Measurements from ENCODE around the gene AMY1A. TPM values are rescaled to one million over a fixed set of nuclear protein-coding genes. Genes with fewer than 3 reads are reported as not detected.
"Not testable (repeated sequence)": the region's sequence is repeated elsewhere in the genome, so short reads cannot be mapped to it uniquely, and the experiment has no call there.

Gene AMY1A
- total and polyA plus RNA-seq, 2 donors (not counting 3 experiments of a cell fraction or from before 2014, with no cell fraction given) = not detected

DNA sequence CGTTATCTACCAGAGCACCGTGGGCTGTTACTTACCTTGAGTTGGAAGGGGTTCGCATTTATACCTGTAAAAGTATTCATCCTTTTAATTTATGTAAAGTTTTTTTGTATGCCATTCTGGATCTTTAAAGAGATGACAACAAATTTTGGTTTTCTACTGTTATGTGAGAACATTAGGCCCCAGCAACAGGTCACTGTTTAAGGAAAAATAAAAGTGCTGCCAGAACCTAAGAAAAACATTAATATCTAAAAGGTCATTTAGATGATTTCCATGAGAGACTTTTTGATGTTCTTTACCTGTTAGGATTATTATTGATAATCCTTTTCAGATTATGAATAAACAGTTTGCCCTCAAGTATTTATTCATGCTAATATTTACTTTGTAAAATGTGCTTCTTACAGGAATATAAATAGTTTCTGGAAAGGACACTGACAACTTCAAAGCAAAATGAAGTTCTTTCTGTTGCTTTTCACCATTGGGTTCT lies 38.5 kb upstream of the AMY1A start, which contains the start of gene AMY2A:
Gene AMY2A, plus strand, starts transcription at position 434 of the 484 bp plus-strand sequence. Its CDS starts 14 bp downstream, at position 448.
- intact Hi-C loops (cut with micrococcal nuclease); FAIRE-seq: not testable (repeated sequence)

DNA sequence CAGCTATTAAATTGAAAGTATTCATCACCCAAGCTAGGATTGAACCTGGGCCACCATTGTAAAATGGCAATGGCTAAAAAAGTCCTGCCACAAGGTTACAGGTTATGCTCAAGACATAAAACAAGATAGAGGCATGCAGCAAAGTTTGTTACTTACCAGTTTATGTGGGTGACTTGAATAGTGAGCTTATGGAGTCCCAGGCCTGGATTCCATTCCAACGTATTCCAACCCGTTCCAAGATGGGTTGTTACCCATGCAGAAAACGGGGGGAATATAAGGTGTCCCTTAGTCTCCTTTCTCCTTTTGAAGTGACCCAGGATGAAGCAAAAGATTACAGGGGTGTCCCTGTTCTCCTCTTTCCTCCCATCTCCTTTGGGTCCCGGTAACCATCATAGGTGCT lies 28.1 kb upstream of the AMY1A start:
- intact Hi-C loops (cut with micrococcal nuclease); dilution Hi-C loops (cut with MboI; ENCODE audit: extremely low pct_ligation_motif_present, low sequenced_read_pairs); H4K20me1 ChIP-seq (replicated peaks; ENCODE audit: control insufficient read depth, extremely low read depth, insufficient read depth, low read length); H3K4me2 ChIP-seq (ENCODE audit: insufficient read depth, low read length); H3K27me3 ChIP-seq (ENCODE audit: control insufficient read depth in 2 of 2, insufficient read depth in 2 of 2, low read length in 2 of 2); H3K36me3 ChIP-seq (ENCODE audit: control insufficient read depth in 2 of 2, extremely low read depth in 1 of 2, insufficient read depth in 2 of 2, low read length in 2 of 2); H3K4me3 ChIP-seq (replicated peaks in 1 of 3; ENCODE audit: insufficient read depth in 1 of 3, low read depth in 1 of 3, low read length in 3 of 3); FAIRE-seq; BruUV-seq (replicated peaks); H2AFZ ChIP-seq (ENCODE audit: low read depth, low read length); POLR2A ChIA-PET; H3K9me1 ChIP-seq (replicated peaks; ENCODE audit: control insufficient read depth, extremely low read depth, insufficient read depth, low read length); H3K4me1 ChIP-seq (ENCODE audit: control insufficient read depth, extremely low read depth, insufficient read depth, low read length); CTCF ChIA-PET; H3K27ac ChIP-seq (ENCODE audit: insufficient read depth, low read depth, low read length); DNase-seq (ENCODE audit: low read depth, low spot score); H3K9ac ChIP-seq (replicated peaks; ENCODE audit: extremely low read depth, insufficient read depth, low read length); H3K79me2 ChIP-seq (ENCODE audit: control insufficient read depth, insufficient read depth, low read length); H3K9me3 ChIP-seq (replicated peaks; ENCODE audit: control insufficient read depth, insufficient read depth, low read length): not testable (repeated sequence)

More for the DNA sequence above, 38.5 kb upstream of the AMY1A start, which contains the start of gene AMY2A:
- H4K20me1 ChIP-seq (replicated peaks; ENCODE audit: control insufficient read depth, extremely low read depth, insufficient read depth, low read length); H3K79me2 ChIP-seq (ENCODE audit: control insufficient read depth, insufficient read depth, low read length); H3K4me3 ChIP-seq (replicated peaks in 1 of 3; ENCODE audit: insufficient read depth in 1 of 3, low read depth in 1 of 3, low read length in 3 of 3); H3K4me2 ChIP-seq (ENCODE audit: insufficient read depth, low read length); H3K9me1 ChIP-seq (replicated peaks; ENCODE audit: control insufficient read depth, extremely low read depth, insufficient read depth, low read length); BruUV-seq (replicated peaks); dilution Hi-C loops (cut with MboI; ENCODE audit: extremely low pct_ligation_motif_present, low sequenced_read_pairs); H2AFZ ChIP-seq (ENCODE audit: low read depth, low read length); H3K27me3 ChIP-seq (ENCODE audit: control insufficient read depth in 2 of 2, insufficient read depth in 2 of 2, low read length in 2 of 2); CTCF ChIA-PET; DNase-seq (ENCODE audit: low read depth, low spot score); H3K9me3 ChIP-seq (replicated peaks; ENCODE audit: control insufficient read depth, insufficient read depth, low read length); POLR2A ChIA-PET; H3K9ac ChIP-seq (replicated peaks; ENCODE audit: extremely low read depth, insufficient read depth, low read length); H3K36me3 ChIP-seq (ENCODE audit: control insufficient read depth in 2 of 2, extremely low read depth in 1 of 2, insufficient read depth in 2 of 2, low read length in 2 of 2); H3K27ac ChIP-seq (ENCODE audit: insufficient read depth, low read depth, low read length); H3K4me1 ChIP-seq (ENCODE audit: control insufficient read depth, extremely low read depth, insufficient read depth, low read length): not testable (repeated sequence)

DNA sequence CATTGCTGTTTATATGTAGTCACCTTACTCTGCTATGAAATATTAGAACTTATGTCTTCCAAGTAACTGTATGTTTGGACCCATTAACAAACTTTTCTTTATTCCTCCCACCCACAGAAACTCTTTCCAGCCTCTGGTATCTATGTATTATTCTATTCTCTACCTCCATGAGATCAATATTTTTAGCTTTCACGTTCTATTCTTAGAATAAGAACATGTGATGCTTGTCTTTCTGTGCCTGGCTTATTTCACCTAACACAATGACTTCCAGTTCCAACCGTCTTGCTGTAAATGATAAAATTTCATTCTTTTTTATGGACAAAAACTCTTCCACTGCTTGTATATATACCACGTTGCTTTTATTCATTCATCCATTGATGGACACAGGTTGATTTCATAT lies 14.4 kb upstream of the AMY1A start:
- intact Hi-C loops (cut with micrococcal nuclease); CTCF ChIA-PET; dilution Hi-C loops (cut with MboI; ENCODE audit: extremely low pct_ligation_motif_present, low sequenced_read_pairs); H4K20me1 ChIP-seq (replicated peaks; ENCODE audit: control insufficient read depth, extremely low read depth, insufficient read depth, low read length); POLR2A ChIA-PET; H3K4me1 ChIP-seq (ENCODE audit: control insufficient read depth, extremely low read depth, insufficient read depth, low read length); BruUV-seq (replicated peaks); H3K27me3 ChIP-seq (ENCODE audit: control insufficient read depth in 2 of 2, insufficient read depth in 2 of 2, low read length in 2 of 2); H3K9ac ChIP-seq (replicated peaks; ENCODE audit: extremely low read depth, insufficient read depth, low read length); H3K9me3 ChIP-seq (replicated peaks; ENCODE audit: control insufficient read depth, insufficient read depth, low read length); DNase-seq (ENCODE audit: low read depth, low spot score); H3K4me3 ChIP-seq (replicated peaks in 1 of 3; ENCODE audit: insufficient read depth in 1 of 3, low read depth in 1 of 3, low read length in 3 of 3); H3K4me2 ChIP-seq (ENCODE audit: insufficient read depth, low read length); H3K36me3 ChIP-seq (ENCODE audit: control insufficient read depth in 2 of 2, extremely low read depth in 1 of 2, insufficient read depth in 2 of 2, low read length in 2 of 2); H3K79me2 ChIP-seq (ENCODE audit: control insufficient read depth, insufficient read depth, low read length); FAIRE-seq; H3K27ac ChIP-seq (ENCODE audit: insufficient read depth, low read depth, low read length); H2AFZ ChIP-seq (ENCODE audit: low read depth, low read length); H3K9me1 ChIP-seq (replicated peaks; ENCODE audit: control insufficient read depth, extremely low read depth, insufficient read depth, low read length): not testable (repeated sequence)

DNA sequence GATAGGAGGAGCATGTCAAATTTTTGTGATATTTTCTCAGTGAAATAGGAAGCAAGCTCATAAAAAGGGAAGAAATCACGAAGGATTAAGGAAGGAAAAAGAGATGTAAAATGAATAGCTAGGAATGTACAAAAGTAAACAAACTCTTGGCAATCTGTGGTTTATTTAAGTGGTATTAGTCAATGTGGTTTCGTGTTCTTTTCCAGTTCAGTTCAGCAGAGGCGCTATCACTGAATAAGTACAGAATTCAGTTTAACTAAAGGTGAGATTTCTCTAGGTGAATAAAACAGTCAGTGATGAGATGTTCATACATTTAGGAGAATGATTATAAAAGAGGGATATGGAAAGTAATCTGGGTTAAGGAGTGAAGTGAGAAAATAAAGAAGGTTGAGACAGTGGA lies 11.7 kb upstream of the AMY1A start:
- BruUV-seq (replicated peaks); POLR2A ChIA-PET; H3K9me3 ChIP-seq (replicated peaks; ENCODE audit: control insufficient read depth, insufficient read depth, low read length); H2AFZ ChIP-seq (ENCODE audit: low read depth, low read length); H3K9me1 ChIP-seq (replicated peaks; ENCODE audit: control insufficient read depth, extremely low read depth, insufficient read depth, low read length); H3K36me3 ChIP-seq (ENCODE audit: control insufficient read depth in 2 of 2, extremely low read depth in 1 of 2, insufficient read depth in 2 of 2, low read length in 2 of 2); H3K4me1 ChIP-seq (ENCODE audit: control insufficient read depth, extremely low read depth, insufficient read depth, low read length); dilution Hi-C loops (cut with MboI; ENCODE audit: extremely low pct_ligation_motif_present, low sequenced_read_pairs); H4K20me1 ChIP-seq (replicated peaks; ENCODE audit: control insufficient read depth, extremely low read depth, insufficient read depth, low read length); CTCF ChIA-PET; H3K4me3 ChIP-seq (replicated peaks in 1 of 3; ENCODE audit: insufficient read depth in 1 of 3, low read depth in 1 of 3, low read length in 3 of 3); FAIRE-seq; intact Hi-C loops (cut with micrococcal nuclease); H3K27me3 ChIP-seq (ENCODE audit: control insufficient read depth in 2 of 2, insufficient read depth in 2 of 2, low read length in 2 of 2); H3K79me2 ChIP-seq (ENCODE audit: control insufficient read depth, insufficient read depth, low read length); H3K9ac ChIP-seq (replicated peaks; ENCODE audit: extremely low read depth, insufficient read depth, low read length); H3K27ac ChIP-seq (ENCODE audit: insufficient read depth, low read depth, low read length); H3K4me2 ChIP-seq (ENCODE audit: insufficient read depth, low read length); DNase-seq (ENCODE audit: low read depth, low spot score): not testable (repeated sequence)
